ENCODE data around the gene SDCCAG8. TPM values are rescaled to one million over a fixed set of nuclear protein-coding genes. Genes with fewer than 3 reads are reported as not detected.

SDCCAG8 gene
- polyA plus RNA-seq, 3 donors = 40.6 to 52.4 (median 48.9) TPM

DNA sequence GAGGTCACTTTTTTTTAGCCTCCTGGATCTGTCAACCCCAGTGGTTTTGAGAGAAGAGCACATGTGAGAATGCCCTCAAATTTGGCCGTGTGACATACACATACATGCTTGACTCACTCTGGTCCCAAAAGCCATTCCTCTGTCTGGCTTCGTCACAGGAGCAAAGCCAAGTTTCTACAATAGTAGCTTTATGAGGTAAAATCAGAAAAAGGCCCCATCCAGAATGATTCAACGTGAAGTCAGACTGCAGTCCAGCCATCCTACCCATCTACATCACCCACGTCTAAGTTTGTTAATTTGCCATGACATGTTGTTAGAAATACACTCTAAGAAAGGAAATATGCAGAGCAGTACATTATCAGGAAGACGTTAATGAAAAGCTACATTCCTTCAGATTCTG is 245.2 kb downstream of the SDCCAG8 start:
- DNase-seq (ENCODE audit: extremely low read depth in 1 of 11, low read depth in 9 of 11, low spot score in 4 of 11) = no peak

DNA sequence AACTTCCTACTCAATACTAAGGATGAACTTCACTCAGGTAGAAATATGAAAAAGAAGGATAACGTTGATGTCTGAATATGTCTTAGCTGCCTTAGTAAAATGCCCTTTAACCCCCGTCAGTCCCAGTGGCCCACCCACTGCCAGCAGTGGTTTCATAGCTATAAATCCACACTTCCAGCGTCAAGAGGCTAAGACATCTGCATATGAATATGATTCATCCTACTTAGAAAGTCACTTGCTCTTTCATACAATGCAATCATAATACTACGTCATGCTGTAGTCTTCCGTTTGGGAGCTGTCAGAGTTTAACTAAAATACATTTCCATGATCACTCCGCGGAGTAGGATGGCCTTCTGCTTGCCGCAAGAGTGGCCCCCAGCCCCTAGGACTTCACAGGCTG is 247.3 kb downstream of the SDCCAG8 start:
- no peak for DNase-seq (ENCODE audit: extremely low read depth in 1 of 11, low read depth in 9 of 11, low spot score in 4 of 11)

DNA sequence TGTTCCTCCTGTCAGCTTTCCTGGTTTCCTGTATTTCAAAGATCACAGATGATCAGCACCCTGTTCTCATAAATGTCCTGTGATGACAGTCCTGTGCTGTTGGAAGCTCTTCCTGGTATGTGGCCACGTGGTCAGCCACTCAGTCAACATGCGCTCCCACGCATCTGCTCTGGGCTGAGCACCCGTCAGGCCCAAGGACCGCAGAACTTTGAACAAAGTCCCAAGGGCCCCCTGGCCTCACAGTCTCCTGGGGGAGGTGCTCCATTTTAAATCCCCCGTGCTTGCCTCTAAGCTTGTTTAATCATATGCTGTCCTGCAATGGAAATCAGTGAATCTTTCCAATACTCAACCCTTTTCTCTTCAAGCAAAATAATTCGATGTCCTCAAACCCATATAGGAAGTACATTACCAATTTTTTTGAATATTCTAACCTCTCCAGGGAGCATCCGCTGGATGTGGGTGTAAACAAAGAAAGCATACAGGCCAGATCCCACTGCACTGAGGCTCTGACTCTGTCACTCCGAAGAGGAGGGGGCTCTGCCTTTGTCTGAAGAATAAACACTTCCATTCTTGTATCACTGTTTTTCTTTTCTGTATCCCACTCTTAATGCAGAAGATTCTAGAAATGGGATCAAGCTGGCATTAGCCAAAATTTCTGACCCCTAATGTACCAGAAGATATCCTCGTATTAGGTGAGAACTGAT is 250.3 kb downstream of the SDCCAG8 start:
- no peak for DNase-seq (ENCODE audit: extremely low read depth in 1 of 11, low read depth in 9 of 11, low spot score in 4 of 11)

DNA sequence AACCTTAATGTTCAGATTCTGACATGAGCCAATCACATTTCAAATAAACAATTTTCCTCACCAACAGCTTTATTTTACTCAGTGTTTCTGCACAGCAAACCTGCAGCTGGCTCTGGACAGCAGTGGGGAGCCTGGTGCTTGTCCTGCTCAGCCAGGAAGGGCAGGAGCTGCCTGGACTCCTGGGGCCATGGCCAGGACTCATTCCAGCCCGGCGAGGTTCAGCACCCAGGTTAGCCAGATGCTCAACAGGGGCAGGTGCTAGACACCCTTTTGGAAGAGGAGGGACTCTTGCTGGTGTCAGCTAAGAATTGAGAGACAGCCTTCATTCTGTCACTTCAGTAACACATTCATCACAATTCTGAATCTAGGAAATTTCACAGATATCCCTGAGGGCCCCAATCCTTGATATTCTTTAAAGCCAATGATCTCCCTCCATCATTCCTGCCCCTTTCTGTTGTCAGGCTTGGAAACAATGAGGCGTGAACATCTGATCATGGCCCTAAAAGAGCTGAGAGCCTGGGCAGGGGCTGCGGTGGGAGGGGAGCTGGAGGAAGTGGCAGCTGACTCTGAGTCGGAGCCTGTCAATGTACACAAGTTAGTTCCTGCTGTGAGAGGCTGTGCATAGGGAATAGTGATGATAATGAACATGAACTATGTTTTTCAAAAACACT is 251.3 kb downstream of the SDCCAG8 start:
- no peak for DNase-seq (ENCODE audit: extremely low read depth in 1 of 11, low read depth in 9 of 11, low spot score in 4 of 11)

DNA sequence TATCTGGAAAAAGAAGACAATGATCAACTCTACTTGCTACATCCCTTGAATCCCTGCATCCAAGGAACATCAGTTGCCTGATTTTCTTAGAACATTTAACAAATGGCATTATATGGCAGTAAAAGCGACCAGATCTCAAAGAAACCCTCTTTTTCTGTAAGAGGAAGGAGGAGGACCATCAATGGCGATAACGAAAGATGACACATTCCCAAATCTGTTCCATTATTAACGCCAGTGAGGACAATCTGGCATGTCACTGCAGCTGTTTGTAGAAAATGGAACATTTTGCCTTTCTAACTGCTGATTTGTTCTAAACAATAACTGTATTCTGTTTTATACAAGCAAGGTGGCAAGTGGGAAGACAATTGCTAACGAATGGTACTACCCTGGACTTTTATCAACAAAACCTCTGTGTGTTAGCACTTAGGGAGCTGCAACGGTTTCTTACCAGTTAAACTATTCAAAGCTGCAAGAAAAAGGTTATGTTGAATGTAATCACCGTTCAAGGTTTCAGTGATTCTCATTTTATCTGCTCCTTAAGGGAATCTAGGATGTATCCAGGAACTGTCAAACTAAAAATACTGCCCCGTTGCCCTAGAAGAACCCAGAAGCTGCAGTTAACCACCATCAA is 251.9 kb downstream of the SDCCAG8 start:
- no peak for DNase-seq (ENCODE audit: extremely low read depth in 1 of 11, low read depth in 9 of 11, low spot score in 4 of 11)

DNA sequence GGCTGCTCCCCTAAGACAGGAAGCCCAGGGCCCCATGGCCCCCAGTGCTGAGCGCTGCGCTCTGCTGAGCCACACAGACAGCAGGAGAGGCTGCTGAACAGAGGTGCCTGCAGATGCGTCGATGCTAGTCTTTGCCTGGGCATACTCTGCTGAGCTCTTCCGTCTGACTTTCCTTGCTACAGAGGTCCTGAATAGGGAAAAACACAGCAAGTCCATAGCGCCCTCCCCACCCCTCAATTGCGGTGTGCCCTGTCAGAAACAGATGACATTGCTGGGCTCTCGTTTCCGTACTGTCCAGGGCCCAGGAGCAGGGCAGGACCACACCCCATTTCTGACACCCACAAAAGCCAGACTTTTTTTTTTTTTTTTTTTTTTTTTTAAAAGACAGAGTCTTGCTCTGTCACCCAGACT is 252.5 kb downstream of the SDCCAG8 start:
- DNase-seq (ENCODE audit: extremely low read depth in 1 of 11, low read depth in 9 of 11, low spot score in 4 of 11) = no peak

DNA sequence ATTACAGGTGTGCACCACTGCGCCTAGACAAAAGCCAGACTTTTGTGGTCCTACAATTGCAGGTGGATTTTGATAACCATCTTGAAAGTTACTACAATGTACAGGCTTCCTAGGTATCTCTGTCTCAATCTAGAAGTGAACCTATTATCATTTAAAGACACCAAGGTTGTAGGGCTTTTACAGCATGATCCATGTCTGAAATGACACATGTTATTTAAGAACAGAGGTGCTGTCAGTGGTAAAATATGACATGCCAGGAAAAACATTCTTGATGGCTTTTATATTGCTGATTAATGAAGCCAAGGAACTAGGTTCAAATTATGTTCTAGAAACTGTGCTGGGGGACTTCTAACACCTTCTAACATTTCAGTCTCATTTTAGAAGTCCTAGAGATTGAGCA is 253.1 kb downstream of the SDCCAG8 start:
- DNase-seq (ENCODE audit: extremely low read depth in 1 of 11, low read depth in 9 of 11, low spot score in 4 of 11) = no peak

DNA sequence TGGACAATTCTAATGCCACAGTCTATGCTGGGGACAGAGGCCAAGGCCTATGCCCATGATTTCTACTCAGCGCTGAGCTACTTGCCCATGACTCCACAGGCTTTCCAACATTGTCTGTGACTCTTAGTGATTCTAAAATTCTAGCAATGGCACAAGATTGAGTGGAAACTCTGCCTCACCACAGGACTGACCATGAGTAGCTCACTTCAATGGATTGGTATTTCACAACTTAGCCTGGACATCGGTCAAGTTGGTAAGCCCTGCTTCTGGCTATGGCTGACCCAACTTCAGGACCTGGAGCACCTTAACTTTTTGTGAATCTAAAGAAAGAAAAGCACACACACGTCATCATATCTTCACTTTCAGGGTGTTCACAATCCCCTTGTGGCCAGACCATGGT is 255.1 kb downstream of the SDCCAG8 start:
- DNase-seq (ENCODE audit: extremely low read depth in 1 of 11, low read depth in 9 of 11, low spot score in 4 of 11) = no peak

DNA sequence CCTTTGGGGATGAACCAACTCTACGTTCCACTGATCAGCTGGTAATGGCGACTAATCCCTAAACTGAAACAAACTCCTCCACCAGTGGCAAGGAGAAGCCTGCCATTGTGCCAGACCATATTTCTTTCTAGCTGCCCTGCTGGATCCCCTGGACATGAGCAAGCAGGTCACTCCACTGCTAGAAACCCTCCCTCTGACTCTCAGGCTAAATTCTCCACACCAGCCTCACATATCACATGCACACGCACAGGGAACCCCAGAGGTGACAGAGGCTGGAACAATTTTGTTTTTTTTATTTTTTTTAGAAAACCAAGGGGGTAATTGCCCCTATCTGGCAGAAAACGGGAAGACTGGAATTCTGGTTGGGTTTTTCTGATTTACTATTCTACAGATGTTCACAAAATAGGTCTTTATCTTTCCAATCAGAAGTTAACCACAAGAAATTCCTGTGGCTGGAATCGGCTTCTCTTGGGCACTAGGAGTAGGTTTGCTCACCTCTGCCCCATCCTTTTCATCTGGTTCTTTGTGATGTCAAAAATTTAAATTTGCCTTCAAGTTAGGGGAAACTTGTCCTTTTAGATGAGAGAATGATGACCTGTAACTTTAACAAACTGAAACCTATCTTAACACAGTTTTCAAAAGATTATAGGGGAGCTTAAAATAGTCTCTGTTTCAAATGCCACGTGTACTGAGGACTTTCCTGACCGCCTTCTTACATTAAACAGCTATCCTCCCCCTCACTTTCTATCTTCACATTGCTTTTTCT is 258.1 kb downstream of the SDCCAG8 start:
- no peak for DNase-seq (ENCODE audit: extremely low read depth in 1 of 11, low read depth in 9 of 11, low spot score in 4 of 11)

DNA sequence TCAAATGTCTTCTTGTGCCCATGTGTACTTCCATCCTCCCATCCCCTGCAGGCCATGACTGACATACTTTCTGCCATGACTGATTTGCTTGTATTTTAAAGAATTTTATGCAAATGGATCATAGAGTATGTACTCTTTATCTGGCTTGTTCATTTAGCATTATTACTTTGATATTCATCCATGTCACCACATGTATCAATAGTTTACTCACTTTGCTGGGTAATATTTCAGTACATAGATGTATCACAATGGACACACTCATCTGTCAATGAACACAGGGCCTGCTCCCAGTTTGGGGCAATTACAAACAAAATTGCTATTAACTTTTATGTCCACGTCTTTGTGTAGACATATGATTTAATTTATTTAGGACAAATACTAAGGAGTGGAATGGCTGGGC is 259.1 kb downstream of the SDCCAG8 start:
- DNase-seq (ENCODE audit: extremely low read depth in 1 of 11, low read depth in 9 of 11, low spot score in 4 of 11) = no peak

DNA sequence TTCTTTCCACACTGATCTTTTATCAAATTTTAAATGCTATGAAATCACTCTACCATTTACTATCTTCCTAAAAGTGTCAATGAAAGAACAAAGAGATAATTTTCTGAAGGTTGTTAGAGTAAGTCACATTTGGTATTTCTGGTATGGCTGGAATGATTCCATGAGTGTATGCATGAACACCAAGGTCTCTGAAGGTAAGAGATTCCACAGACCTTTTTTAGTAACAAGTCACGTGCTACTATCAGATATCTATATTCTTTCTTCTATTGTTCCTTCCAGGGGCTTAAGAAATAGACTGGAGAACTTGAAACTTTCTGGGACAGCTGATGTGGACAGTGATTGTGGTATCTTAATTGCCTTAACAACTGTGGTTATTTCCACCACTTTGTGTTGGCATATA is 265.0 kb downstream of the SDCCAG8 start:
- no peak for DNase-seq (ENCODE audit: extremely low read depth in 1 of 11, low read depth in 9 of 11, low spot score in 4 of 11)

DNA sequence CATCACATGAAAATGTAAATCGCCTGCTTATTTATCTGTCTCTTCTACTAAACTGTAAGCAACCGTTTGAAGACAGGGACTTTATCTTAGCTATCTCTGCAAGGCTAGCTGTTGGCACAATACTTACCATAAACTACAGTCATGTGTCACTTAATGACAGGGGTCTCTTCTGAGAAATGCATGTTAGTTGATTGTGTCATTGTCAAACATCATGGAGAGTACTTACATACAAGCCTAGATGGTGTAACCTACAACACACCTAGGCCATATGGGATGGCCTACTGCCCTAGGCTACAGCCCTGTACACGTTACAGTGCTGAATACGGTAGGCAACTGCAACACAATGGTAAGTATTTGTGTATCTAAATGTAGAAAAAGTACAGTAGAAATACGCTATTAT is 267.9 kb downstream of the SDCCAG8 start:
- DNase-seq (ENCODE audit: extremely low read depth in 1 of 11, low read depth in 9 of 11, low spot score in 4 of 11) = no peak

DNA sequence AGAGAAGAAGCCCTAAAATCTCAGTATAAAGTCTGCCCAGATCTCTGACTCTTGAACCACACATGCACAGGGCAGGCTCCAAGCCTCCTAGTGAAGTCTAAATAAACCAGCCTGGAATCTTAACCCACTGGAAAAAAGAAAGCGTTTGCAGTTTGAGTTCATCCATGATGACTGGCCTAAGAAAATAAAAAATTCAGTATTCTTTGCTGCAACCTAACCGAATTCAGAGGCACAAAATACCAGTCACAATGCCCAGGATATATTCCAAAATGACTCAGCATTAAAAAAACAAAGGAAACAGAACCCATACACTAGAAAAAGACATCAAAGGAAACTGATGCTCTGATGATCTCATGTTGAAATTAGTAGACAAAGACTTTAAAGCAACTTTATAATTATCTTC is 269.2 kb downstream of the SDCCAG8 start:
- DNase-seq (ENCODE audit: extremely low read depth in 1 of 11, low read depth in 9 of 11, low spot score in 4 of 11) = no peak

DNA sequence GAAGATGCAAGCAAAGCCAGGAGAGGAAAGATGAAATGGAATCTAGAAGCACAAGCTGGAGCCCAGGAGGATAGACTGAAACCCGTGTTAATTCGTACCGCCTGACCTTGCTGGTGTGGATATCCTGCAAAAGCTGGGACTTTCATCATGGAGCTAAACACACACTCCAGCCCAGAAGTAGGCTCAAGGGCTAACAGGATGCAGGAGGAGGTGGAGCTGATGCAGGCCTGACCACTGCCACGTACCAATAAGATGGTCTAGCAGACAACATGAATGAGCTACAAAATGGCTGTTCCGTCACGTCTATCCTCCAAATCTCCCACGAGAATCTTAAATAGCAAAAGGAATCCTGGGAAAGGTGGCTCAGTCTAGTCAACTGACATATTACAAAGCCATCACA is 270.3 kb downstream of the SDCCAG8 start:
- no peak for DNase-seq (ENCODE audit: extremely low read depth in 1 of 11, low read depth in 9 of 11, low spot score in 4 of 11)

DNA sequence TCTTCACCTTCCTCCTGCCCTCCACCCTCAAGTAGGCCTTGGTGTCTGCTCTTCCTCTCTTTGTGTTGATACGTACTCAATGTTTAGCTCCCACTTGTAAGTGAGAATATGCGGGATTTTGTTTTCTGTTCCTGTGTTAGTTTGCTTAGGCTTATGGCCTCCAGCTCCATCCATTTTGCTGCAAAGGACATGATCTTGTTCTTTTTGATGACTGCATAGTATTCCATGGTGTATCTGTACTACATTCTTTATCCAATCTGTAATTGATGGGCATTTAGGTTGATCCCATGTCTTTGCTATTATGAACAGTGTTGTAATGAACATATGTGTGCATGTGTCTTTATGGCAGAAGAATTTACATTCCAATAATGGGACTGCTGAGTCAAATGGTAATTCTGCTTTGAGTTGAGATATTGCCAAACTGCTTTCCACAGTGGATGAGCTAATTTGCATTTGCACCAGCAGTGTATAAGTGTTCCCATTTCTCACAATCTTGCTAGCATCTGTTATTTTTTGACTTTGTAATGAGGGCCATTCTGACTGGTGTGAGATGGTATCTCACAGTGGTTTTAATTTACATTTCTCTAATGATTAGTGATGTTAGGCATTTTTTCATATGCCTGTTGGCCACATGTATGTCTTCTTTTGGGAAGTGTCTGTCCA is 272.7 kb downstream of the SDCCAG8 start:
- no peak for DNase-seq (ENCODE audit: extremely low read depth in 1 of 11, low read depth in 9 of 11, low spot score in 4 of 11)

DNA sequence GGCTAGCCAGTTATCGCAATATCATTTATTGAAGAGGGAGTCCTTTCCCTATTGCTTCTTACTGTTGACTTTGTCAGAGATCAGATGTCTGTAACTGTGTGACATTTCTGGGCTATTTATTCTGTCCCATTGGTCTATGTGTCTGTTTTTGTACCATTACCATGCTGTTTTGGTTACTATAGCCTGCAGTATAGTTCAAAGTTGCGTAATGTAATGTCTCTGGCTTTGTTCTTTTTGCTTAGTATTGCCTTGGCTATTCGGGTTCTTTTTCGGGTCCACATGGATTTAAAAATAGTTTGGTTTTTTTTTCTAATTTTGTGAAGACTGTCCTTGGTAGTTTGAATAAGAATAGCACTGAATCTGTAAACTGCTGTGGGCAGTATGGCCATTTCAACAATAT is 273.7 kb downstream of the SDCCAG8 start:
- no peak for DNase-seq (ENCODE audit: extremely low read depth in 1 of 11, low read depth in 9 of 11, low spot score in 4 of 11)

DNA sequence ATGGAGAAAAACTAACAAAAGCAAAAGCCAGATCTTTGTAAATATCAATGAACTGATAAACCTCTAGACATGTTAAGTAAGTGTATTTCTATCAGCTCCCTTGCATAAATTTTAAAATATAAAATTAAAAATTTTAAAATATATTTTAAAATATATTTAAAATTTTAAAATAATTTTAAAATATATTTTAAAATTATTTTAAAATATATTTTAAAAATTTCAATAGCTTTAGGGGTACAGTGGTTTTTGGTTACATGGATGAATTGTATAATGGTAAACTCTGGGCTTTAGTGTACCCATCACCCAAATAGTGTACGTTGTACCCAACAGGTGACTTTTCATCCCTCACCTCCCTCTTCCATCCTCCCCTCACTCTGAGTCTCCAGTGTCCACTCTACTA is 279.2 kb downstream of the SDCCAG8 start:
- no peak for DNase-seq (ENCODE audit: extremely low read depth in 1 of 11, low read depth in 9 of 11, low spot score in 4 of 11)

DNA sequence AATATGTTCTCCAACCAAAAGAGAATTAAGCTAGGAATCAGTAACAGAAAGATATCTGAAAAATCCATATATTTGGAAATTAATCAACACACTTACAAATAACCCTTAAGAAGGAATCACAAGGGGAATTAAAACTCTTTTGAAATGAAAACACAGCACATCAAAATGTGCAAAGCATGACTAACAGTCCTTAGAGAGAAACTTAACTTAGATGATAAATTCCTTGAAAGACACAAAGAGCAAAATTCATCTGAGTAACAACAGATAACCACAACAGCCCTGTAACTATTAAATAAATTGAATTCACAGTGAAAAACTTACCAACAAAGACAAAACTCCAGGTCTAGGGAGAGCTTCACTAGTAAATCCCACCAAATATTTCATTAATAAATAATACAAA is 283.8 kb downstream of the SDCCAG8 start:
- DNase-seq (ENCODE audit: extremely low read depth in 1 of 11, low read depth in 9 of 11, low spot score in 4 of 11) = no peak

DNA sequence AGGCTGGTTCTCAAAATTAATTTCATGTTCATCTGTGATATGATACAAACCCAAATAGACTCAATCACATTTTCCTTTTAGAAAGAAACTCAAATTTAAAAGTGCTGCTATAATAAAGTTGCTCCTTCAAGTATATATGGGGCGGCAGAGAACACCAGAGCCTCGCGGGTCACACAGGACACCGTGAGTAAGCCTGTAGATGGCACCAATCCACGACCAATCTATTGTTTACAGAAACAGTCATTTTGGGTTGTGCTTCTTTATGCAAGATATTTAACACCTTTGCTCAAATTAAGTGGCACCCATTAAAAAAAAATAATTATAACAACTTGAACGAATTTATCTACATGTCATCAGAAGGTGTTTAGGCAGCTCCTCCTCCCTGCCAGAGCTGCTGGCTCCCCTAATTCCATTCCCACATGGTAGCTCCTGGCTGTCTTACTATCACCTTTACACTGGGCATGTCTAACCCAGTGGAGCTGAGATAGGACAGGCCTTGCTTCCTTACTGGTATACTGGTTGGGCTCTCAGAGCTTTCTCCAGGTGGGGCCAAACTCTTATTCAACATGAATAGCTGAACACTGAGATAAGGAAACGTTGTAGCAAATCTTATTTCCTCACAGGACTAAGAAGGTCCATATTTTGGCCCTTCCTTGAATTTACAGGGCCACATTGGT is 287.0 kb downstream of the SDCCAG8 start:
- DNase-seq (ENCODE audit: extremely low read depth in 1 of 11, low read depth in 9 of 11, low spot score in 4 of 11) = no peak

All from renal cortex interstitium (tissue), 11 donors.